ENCODE measurements around the gene TMC5.

TMC5 gene

DNA sequence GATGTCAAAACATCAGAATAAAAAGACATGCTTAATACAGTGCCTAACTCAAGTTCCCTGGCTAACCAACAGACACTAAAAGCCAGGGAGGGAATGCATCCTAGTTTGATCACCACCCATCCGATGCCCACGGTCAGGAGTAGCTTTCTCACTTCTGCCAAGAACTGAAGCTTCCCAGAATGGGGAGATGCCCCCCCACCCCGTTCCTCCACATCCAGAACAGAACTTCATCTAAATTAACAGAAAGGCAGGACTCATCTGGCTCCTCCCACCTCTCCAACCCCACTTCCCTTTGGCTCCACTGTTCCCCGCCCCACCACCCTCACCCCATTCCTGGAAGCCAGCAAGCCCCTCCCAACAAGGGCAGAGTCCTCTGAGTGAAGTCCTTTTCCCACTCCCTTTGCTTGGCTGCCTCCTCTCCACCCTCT lies 70.5 kb downstream of the TMC5 start:
- FAIRE-seq (no peak), DNase-seq (ENCODE audit: insufficient read length, low spot score) (no peak)
- no peak for TF ChIP-seq POLR2A (IDR thresholded peaks at IDR 0.05; ENCODE audit: low read depth, low read length)

DNA sequence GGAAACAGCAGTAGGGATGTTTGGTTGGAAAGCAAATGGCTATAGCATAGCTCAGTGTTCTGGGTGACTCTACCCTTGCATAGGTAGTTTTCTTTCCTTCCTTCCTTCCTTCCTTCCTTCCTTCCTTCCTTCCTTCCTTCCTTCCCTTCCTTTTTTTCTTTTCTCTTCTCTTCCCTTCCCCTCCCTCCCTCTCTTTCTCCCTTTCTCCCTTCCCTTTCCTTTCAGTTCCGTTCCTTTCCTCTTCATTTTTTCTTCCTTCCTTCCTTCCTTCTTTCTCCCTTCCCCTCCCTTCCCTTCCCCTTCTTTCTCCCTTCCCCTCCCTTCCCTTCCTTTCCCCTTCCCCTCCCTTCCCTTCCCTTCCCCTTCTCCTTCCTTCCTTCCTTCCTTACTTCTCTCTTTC lies 72.9 kb downstream of the TMC5 start:
- DNase-seq (ENCODE audit: insufficient read length, low spot score) (no peak), FAIRE-seq (no peak)
- no peak for TF ChIP-seq POLR2A (IDR thresholded peaks at IDR 0.05; ENCODE audit: low read depth, low read length)

DNA sequence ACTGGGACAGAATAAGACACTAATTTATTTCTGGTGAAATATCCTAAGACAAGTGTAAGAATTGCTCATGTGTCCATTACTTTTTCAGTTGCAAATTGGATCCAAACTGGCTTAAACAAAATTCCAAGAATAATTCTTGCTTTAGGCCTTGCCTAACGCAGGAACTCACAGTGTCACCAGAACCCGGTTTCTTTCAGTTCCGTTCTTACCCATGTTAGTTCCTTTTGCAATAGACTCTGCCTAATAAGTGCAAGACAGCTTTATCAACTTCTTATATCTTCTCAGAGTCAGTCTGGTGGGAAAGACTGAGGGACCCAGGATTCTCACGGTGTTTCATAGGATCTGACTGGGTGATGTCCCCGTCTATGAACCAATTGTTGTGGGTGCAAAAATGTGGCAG lies 79.5 kb downstream of the TMC5 start:
- no peak for TF ChIP-seq POLR2A (IDR thresholded peaks at IDR 0.05; ENCODE audit: low read depth, low read length)
- FAIRE-seq: no peak

DNA sequence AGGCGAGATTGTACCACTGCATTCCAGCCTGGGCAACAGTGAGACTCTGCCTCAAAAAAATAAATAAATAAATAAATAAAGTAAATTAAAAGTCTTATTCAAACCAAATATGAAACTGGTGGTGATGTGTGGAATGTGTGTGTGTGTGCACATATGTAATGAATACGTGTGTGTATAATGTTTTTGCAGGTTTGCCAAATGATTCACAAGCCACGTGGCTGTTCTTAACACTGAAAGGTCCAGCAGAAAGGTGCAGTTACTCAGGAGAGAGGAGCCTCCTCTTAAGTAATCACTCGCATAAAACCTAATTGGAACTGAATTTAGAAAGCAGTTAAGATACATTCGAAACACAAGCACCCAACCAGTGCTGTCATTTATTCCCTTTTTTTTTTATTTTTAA lies 81.3 kb downstream of the TMC5 start:
- FAIRE-seq (no peak), DNase-seq (ENCODE audit: insufficient read length, low spot score) (no peak)

More for the DNA sequence above, 79.5 kb downstream of the TMC5 start:
- no peak for DNase-seq (ENCODE audit: insufficient read length, low spot score)

DNA sequence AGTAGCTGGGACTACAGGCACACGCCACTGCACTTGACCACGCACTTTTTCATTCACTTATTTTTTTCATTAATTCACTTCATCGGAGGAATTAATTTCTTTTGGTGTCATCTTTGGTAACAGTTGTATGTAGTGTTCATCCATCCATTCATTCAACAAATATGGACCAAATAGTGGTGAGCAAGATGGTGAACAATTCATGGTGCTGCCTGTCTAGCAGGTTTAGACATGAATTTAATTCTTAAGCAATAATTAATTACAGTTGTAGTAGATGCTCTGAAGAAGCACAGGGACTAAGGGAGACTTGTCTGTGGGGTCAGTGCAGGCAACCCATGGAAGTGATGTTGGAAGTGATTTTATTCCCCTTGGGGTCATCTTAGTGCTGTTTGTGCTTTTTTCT lies 81.8 kb downstream of the TMC5 start:
- FAIRE-seq: no peak
- TF ChIP-seq POLR2A (IDR thresholded peaks at IDR 0.05; ENCODE audit: low read depth, low read length): no peak

More for the DNA sequence above, 81.3 kb downstream of the TMC5 start:
- TF ChIP-seq POLR2A (IDR thresholded peaks at IDR 0.05; ENCODE audit: low read depth, low read length): no peak

DNA sequence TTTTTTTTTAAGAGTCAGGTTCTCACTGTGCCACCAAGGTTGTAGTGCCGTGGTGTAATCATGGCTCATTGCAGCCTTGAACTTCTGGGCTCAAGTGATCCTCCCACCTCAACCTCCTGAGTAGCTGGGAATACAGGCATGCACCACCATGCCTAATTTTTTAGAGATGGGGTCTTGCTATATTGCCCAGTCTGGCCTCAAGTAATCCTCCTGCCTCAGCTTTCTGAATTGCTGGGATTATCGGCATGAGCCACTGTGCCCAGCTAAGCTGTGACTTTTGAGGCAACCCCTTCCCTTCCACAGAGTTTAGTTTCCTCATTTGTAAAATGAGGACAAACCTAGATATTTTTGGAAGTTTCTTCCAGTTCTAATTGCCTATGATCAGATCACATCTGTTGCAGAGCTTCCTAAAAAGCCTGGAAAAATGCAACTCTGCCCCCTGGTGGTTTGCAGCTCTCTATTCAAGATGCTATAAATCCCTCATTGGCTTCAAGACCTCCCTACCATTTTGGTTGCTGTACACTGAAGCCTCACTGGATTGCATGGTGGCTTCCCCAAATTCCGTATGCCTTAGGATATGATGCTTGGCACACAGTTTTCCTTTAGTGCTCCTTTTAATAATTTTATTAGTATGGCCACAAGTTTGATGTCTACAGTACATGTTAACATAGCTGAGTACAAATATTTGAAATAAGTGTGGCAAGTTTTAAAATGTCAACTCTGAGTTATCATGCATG lies 84.9 kb downstream of the TMC5 start:
- DNase-seq (ENCODE audit: insufficient read length, low spot score) (no peak), FAIRE-seq (no peak)
- TF ChIP-seq POLR2A (IDR thresholded peaks at IDR 0.05; ENCODE audit: low read depth, low read length): no peak

More for the DNA sequence above, 81.8 kb downstream of the TMC5 start:
- DNase-seq (ENCODE audit: insufficient read length, low spot score): no peak

DNA sequence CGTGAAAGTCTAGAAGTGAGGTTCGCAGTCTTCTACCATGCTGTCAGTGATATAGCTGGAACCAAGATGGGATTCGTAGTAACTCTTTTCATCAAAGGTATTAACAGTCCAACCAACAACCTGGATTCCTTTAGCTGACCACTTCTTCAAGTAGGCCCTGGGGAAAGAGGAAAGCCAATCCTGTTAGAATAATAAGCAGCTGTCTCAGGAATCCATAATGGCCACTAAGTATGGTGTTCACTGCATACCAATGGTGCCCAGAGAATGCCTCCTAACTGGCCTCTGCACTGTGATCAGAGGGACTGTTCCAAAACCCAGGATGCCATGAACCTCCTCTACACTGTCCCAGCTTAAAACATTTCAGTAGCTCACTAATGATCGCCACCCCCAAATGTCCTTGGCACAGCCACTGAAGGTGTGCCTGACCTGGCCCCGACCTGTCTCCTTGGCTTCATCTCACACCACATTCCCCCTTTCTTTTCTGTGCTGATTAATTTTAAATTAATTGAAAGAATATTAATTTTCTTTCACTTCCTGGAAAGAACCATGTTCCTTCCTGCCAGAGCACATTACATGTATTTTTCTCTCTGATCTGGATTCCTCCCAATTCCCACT lies 85.9 kb downstream of the TMC5 start:
- no peak for TF ChIP-seq POLR2A (IDR thresholded peaks at IDR 0.05; ENCODE audit: low read depth, low read length)
- no peak for FAIRE-seq
- no peak for DNase-seq (ENCODE audit: insufficient read length, low spot score)

DNA sequence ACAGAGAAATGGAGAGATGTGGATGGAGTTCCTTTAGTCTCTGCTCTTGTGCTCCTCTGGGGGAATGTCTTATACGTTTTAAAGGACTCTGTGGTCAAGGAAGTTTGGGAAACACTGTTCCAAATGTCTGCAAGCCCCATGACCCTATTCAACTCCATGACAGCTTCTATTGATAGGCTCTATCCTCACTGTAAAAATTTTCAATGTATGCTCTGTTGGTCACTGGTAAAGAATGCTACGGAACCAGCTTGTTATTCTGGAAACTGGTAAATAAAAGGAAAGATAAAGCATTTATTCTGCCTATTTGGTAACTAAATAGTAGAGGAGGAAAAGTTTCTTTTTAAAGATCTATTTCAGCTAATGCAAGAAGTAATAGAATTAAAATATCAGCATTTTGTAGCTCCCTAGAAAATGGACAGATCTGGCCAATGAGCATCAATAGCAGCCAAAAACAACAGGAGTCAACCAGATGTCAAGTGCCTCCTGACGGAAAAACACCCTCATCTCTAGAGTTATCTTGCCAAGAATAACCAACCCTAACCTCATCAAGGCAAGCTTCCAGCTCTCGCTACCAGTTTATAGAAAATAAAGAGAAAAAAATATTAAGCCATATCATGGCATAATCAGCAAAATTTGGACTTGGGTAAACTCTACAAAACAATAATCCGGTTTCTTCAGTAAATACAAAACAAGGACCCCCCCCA lies 88.1 kb downstream of the TMC5 start:
- FAIRE-seq (no peak), DNase-seq (ENCODE audit: insufficient read length, low spot score) (no peak)
- TF ChIP-seq POLR2A (IDR thresholded peaks at IDR 0.05; ENCODE audit: low read depth, low read length): no peak

DNA sequence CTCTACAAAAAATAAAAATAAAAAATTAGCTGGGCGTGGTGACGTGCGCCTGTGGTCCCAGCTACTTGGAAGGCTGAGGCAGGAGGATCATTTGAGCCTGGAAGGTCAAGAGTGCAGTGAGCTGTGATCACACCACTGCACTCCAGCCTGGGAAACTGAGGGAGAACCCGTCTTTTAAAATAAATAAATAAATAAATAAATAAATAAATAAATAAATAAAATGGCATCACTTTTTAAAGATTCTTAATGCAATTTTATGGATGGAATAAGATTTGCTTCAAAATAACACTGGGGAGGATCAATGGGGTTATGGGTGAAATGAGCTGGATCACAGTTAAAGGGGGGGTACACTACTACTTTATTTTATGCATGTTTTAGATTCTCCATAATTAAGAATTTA lies 89.3 kb downstream of the TMC5 start:
- FAIRE-seq (no peak), DNase-seq (ENCODE audit: insufficient read length, low spot score) (no peak)
- no peak for TF ChIP-seq POLR2A (IDR thresholded peaks at IDR 0.05; ENCODE audit: low read depth, low read length)

DNA sequence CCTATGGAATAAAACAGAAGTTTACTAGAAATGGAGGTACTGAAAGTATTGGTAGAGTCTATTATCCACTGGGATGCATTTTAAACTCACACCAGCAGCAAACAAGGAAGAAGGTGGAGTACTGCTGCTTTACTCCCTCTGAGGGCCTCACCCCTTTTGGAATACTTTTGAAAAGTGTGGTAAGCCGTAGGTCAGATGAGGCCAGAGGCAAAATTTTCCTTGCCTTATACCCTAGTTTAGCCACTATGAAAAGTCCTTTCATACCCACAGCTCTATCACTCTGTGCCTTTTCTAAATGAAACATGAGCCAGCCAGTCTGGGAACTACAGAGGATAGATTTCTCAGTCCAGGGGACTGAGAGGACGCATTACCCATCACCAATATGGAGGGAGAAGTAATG lies 90.2 kb downstream of the TMC5 start:
- no peak for TF ChIP-seq POLR2A (IDR thresholded peaks at IDR 0.05; ENCODE audit: low read depth, low read length)
- DNase-seq (ENCODE audit: insufficient read length, low spot score): no peak
- no peak for FAIRE-seq

DNA sequence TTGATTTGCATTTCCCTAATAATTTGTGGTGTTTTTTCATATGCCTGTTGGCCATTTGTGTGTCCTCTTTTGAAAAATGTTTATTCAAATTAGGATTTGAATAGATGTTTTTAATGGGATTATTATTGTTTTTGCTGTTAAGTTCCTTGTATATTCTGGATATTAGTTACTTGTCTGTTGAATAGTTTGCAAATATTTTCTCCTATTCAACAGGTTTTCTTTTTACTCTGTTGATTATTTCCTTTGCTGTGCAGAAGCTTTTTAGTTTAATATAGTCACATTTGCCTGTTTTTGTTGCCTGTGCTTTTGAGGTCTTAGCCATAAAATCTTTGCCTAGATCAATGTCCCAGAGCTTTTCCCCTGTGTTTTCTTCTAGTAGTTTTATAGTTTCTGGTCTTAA lies 94.6 kb downstream of the TMC5 start:
- DNase-seq (ENCODE audit: insufficient read length, low spot score) (no peak), FAIRE-seq (no peak)
- TF ChIP-seq POLR2A (IDR thresholded peaks at IDR 0.05; ENCODE audit: low read depth, low read length): no peak

DNA sequence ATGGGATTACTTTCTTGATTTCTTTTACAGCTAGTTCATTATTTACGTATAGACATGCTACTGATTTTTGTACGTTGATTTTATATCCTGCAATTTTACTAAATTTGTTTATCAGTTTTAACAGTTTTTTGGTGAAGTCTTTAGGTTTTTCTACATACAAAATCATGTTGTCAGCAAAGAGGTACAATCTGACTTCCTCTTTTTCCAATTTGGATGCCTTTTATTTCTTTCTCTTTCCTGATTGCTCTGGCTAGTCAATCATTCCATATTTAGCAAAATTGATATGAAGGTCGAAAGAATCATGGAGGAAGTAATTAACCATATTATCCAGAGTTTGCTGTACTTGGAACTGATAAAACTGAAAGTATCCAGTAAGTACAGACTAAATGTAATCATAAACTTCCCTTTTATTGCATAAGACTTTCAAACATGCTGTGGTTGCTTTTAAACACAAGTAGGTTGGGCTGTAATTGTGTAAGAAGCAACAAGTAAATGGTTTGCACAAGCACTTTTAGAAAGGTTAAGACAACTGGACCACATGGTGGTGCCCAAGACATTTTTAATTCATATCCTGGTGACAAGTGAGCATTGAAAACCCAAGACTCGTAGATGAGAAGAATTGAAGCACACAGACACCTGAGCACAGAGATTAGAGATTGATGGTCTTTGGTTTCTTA lies 95.8 kb downstream of the TMC5 start:
- DNase-seq (ENCODE audit: insufficient read length, low spot score): no peak
- FAIRE-seq: peak; percentile 57
- TF ChIP-seq POLR2A (IDR thresholded peaks at IDR 0.05; ENCODE audit: low read depth, low read length): no peak

DNA sequence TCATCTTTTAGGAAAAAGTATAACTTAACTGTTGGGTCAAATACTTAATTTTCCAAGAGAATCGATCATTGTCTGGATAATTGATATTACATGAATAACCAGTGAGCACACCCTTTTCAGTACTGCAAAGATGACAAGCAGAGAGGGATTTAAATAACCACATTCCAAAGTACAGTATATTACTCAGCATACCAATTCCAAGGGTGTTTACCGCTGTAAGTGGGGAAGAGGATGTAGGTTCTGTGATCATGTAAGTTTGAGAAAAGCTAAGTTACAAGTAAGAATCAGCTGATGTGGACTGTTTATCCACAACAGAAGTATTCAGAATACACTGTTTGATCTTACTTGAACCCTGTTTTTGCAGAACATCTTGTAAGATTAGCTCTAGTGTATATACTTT lies 98.1 kb downstream of the TMC5 start:
- peak; percentile 81 for FAIRE-seq

DNA sequence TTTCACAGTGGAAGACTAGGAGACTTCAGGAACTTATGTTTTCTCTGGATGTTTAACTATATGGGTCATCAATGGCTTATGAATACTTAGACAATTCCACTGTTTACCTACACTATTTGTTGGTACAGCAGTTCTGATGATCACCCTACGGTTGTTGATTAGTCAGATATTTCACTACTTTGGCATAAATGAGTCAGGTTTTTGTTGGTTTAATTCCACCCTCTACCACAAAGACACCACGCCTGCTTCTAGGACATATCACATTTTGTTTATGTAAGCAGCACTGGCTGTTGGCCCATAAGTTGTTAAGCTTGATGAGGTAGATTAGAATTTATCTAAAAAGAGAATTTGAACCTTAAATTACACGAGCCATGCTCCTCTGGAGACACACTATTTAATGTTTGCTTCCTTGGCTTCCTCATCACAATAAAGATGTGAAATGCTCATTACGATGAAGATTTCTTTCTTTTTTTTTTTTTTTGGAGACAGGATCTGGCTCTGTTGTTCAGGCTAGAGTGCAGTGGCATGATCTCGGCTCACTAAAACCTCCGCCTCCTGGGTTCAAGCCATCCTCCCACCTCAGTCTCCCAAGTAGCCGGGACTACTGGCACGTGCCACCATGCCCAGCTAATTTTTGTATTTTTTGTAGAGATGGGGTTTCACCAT lies 99.9 kb downstream of the TMC5 start:
- FAIRE-seq (peak; percentile 68), DNase-seq (ENCODE audit: insufficient read length, low spot score) (no peak)
- TF ChIP-seq POLR2A (IDR thresholded peaks at IDR 0.05; ENCODE audit: low read depth, low read length): no peak

More for the DNA sequence above, 98.1 kb downstream of the TMC5 start:
- DNase-seq (ENCODE audit: insufficient read length, low spot score): no peak
- TF ChIP-seq POLR2A (IDR thresholded peaks at IDR 0.05; ENCODE audit: low read depth, low read length): no peak

Measured in H54 (cell line).